GM12892 (cell line): Measurements from ENCODE around the gene BAAT.

Experiments
- POLR2A ChIP-seq: IDR thresholded peaks from 2 replicates; pipeline ENCODE4 v1.6.1; 2011; ENCODE audit warnings: low read depth, low read length, control low read depth
- POLR2AphosphoS5 ChIP-seq: IDR thresholded peaks from 2 replicates; pipeline ENCODE4 v1.6.1; 2011; ENCODE audit warnings: low read depth, low read length, control low read depth
- TAF1 ChIP-seq: IDR thresholded peaks from 2 replicates; pipeline ENCODE4 v1.6.1; 2011; ENCODE audit warnings: low read depth, mild to moderate bottlenecking, control low read depth, low read length, borderline replicate concordance

- TF ChIP-seq POLR2AphosphoS5: no peak
- TF ChIP-seq POLR2A: no peak
- no peak for TF ChIP-seq TAF1
Observed at GRCh38 chr9:101333490-101333889, 51.3 kb downstream of the BAAT start.
